Psoas muscle (tissue), 8 donors: ENCODE results near the gene DENND1A. TPM values are rescaled to one million over a fixed set of nuclear protein-coding genes. Genes with fewer than 3 reads are reported as not detected.

ENCODE experiments used
- ATAC-seq, 4 donors: fragments of 200-7000 bp; cut with Tn5 transposase; one replicate each; pipeline ENCODE4 v1.9.1; 2020; ENCODE audit warnings: moderate library complexity in 3 of 4, mild to moderate bottlenecking in 2 of 4
- DNase-seq, 2 donors: peaks; one replicate each; pipeline ENCODE4 v3.0.0-alpha.2; 2020
- H3K27ac ChIP-seq: fragments of 200-600 bp; one replicate; pipeline ENCODE4 v1.8.0; 2022
- H3K27me3 ChIP-seq, 3 donors: fragments of 200-600 bp in 1 of 3; one replicate each; pipeline versions ENCODE4 v1.6.1 to v1.8.0; 2013 to 2022; ENCODE audit warnings: low read length in 2 of 3, mild to moderate bottlenecking in 2 of 3, moderate library complexity in 1 of 3; ENCODE audit not compliant: insufficient read depth in 3 of 3
- H3K36me3 ChIP-seq, 2 donors: fragments of 200-600 bp in 1 of 2; one replicate each; pipeline versions ENCODE4 v1.6.1 to v1.8.0; 2013 to 2022; ENCODE audit warnings: low read depth in 1 of 2, mild to moderate bottlenecking in 1 of 2, moderate library complexity in 1 of 2; ENCODE audit not compliant: insufficient read depth in 1 of 2
- H3K4me1 ChIP-seq: fragments of 200-600 bp; one replicate; pipeline ENCODE4 v1.8.0; 2022
- H3K4me3 ChIP-seq: fragments of 200-600 bp; one replicate; pipeline ENCODE4 v1.8.0; 2022; ENCODE audit warnings: mild to moderate bottlenecking
- H3K9me3 ChIP-seq: fragments of 200-600 bp; one replicate; pipeline ENCODE4 v1.8.0; 2022
- WGBS, 3 donors: extraction: QIAGEN DNeasy Blood & Tissue Kit; methylation state at CpG; one replicate each; pipeline versions ENCODE4 v1.1.6 to v1.1.7; 2013; 5-methylcytosine and 5-hydroxymethylcytosine counted together
- intact Hi-C, 2 donors: fragments of 100-400 bp; cut with DNase I; formaldehyde crosslinking; loops; one replicate each; pipeline versions ENCODE4 v1.11.0 to v1.14.2; 2022
- polyA plus RNA-seq, 3 donors: library from polyadenylated mRNA; stranded (reverse); fragments of 200-250 nt; gene quantifications; one replicate each; pipeline ENCODE4 v1.2.3, GENCODE V29; 2013
- total RNA-seq, 4 donors: library from RNA; stranded (reverse); fragmentation: NEBNext Ultra II Directional in 2 of 4; extraction: Animal tissue kit (Norgen Biotek cat#: 25700) in 2 of 4; gene quantifications; one replicate each; pipeline versions ENCODE4 v1.2.1 to v1.2.4, GENCODE V29; 2021 to 2023
- TF ChIP-seq, protein P1 (sequence below): fragments of 200-600 bp; IDR thresholded peaks from one replicate; pipeline ENCODE4 v1.8.0; 2022; ENCODE audit warnings: antibody characterized with exemption
- donor health status: healthy with polysubstance abuse.
- donor health status: DM: no; HTN: no; CAD: no; lungs with moderate emphysema.
- donor health status: Bipolar disorder and iron deficiency.
- donor health status: healthy.
- donor health status: DM: yes; HTN: yes; CAD: no.
- donor health status: DM: no; HTN: no; CAD: no.
- donor health status: DM: no; HTN: no; CAD: no.
- donor health status: DM: yes; HTN: yes; CAD: no.

The DENND1A gene
- total and polyA plus RNA-seq, 7 donors, result 6.1 to 17.3 (median 13.9) TPM

DNA sequence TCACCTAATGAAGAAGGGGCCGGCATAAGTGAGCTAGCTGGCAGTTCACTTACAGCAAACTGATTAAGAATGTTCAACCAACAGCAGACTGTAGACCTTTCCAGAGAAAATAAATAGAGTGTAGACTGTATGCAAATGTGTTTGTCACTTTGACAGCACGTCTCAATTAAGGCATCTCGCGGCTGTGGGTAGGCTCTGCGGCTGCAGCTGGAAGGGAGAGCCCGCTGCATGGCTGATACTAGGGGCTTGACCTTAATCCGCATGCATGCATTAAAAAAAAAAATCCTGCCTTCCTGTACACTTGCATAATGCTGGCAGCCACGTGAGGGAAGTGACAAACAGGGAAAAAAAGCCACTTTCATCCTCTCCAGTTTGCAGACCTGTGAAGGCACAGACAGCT is 491.6 kb downstream of the DENND1A start:
- DNase-seq, result no peak
- WGBS, 3 donors, result 68 to 87% (median 83%) methylated on average over 8 of the region's 8 CpGs
- Histone ChIP-seq H3K36me3 (peaks cover 0 to 46% of the 10 kb centered on the region in 2 donors), H3K9me3 (no peaks in the 10 kb centered on the region), H3K4me3 (no peak overlapping the region), H3K27ac (no peak overlapping the region), H3K27me3 (no peaks in the 10 kb centered on the region), H3K4me1 (no peaks in the 10 kb centered on the region)
- intact Hi-C loops, result no loop called here
- ATAC-seq, result no peak
- TF ChIP-seq, protein P1, sequence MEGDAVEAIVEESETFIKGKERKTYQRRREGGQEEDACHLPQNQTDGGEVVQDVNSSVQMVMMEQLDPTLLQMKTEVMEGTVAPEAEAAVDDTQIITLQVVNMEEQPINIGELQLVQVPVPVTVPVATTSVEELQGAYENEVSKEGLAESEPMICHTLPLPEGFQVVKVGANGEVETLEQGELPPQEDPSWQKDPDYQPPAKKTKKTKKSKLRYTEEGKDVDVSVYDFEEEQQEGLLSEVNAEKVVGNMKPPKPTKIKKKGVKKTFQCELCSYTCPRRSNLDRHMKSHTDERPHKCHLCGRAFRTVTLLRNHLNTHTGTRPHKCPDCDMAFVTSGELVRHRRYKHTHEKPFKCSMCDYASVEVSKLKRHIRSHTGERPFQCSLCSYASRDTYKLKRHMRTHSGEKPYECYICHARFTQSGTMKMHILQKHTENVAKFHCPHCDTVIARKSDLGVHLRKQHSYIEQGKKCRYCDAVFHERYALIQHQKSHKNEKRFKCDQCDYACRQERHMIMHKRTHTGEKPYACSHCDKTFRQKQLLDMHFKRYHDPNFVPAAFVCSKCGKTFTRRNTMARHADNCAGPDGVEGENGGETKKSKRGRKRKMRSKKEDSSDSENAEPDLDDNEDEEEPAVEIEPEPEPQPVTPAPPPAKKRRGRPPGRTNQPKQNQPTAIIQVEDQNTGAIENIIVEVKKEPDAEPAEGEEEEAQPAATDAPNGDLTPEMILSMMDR, result no peak

DNA sequence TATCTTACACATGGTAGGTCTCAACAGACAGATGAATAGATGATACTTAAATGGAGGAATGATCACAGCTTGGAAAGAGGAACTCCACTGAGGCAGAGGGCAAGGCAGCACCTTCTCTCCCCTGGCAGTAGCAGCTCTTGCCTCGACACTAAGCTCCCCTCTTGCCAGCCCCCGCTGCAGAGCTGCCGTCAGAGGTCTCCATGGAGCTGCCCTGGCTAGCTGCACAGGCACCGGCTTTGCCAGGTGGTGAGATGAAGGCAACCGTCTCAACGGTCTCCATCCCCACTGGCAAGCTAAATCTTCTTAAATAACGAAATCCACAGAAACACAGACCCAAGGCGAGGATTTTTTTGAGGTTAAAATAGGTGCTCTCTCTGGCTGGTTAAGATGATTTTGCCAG is 492.7 kb downstream of the DENND1A start:
- H3K27ac ChIP-seq, result no peak overlapping the region
- H3K9me3 ChIP-seq, result no peaks in the 10 kb centered on the region
- DNase-seq, result no peak
- TF ChIP-seq, protein P1, result no peak
- H3K4me1 ChIP-seq, result no peaks in the 10 kb centered on the region
- intact Hi-C loops, result no loop called here
- WGBS, 3 donors, result 89 to 95% (median 91%) methylated on average over 8 of the region's 8 CpGs
- ATAC-seq, result no peak
- H3K4me3 ChIP-seq, result no peak overlapping the region
- no peaks in the 10 kb centered on the region for H3K27me3 ChIP-seq
- peaks cover 0 to 50% of the 10 kb centered on the region in 2 donors for H3K36me3 ChIP-seq

DNA sequence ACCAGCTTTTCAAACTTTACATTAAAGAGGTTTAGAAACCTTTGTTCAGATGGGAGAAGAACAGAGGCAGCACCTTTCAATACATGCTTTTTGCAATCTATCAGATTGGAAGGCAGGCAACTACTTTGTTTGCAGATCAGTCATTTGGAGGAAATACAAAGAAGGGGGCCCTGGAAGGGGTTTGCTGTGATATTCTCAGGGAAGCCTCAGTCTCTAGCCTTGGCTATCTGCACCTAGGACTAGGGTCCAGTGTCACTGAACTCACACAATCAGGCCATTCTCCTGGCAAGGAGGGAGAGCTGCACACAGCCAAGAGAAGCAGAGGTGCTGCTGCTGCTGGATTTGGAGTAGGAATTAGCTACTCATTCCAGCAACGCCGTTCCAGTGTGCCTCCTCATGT is 494.5 kb downstream of the DENND1A start:
- DNase-seq (no peak), ATAC-seq (no peak)
- Histone ChIP-seq H3K36me3 (peaks cover 0 to 50% of the 10 kb centered on the region in 2 donors), H3K4me1 (no peaks in the 10 kb centered on the region), H3K9me3 (no peaks in the 10 kb centered on the region), H3K27ac (no peak overlapping the region), H3K27me3 (no peaks in the 10 kb centered on the region), H3K4me3 (no peak overlapping the region)
- intact Hi-C loops, result no loop called here
- TF ChIP-seq, protein P1, result no peak
- 79 to 84% (median 83%) methylated on average over 2 of the region's 2 CpGs for WGBS, 3 donors

DNA sequence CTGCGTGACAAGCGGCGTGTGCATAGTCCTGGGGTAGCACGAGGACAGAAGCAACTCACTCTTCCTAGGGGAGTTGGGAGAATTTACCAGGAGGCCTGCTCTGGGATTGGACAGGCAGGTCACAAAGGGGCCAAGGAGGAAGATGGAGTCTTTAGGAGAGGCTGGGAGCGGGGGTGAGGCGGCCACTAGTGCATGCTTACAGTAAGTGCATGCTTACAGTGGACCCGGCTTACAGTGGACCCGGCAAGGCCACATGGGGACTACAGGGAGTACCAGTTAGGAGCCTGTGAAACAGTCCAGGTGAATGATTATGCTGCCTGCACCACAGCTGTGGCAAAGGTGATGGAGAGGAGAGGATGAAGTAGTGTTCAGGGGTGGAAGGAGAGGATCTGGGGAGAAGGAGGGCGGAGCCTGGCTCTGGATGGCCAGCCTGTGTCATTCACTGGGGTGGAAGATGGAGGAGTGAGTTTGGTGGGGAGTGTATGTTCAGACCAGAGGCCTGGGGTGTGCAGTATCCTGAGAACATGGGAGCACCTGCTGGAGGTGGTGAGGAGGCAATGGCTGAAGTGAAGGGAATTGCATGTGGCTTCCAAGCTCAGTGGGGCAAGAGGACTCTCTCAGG is 495.2 kb downstream of the DENND1A start:
- DNase-seq, result no peak

More for the DNA sequence above, 495.2 kb downstream of the DENND1A start:
- Histone ChIP-seq H3K4me1 (no peaks in the 10 kb centered on the region), H3K9me3 (no peaks in the 10 kb centered on the region), H3K27me3 (no peaks in the 10 kb centered on the region), H3K36me3 (peaks cover 0 to 44% of the 10 kb centered on the region in 2 donors), H3K27ac (no peak overlapping the region), H3K4me3 (no peak overlapping the region)
- 89 to 92% (median 90%) methylated on average over 9 of the region's 9 CpGs for WGBS, 3 donors
- TF ChIP-seq, protein P1, result no peak
- intact Hi-C loops, result no loop called here
- ATAC-seq, result no peak
